ENCODE results near the gene ADGRV1.

DNA sequence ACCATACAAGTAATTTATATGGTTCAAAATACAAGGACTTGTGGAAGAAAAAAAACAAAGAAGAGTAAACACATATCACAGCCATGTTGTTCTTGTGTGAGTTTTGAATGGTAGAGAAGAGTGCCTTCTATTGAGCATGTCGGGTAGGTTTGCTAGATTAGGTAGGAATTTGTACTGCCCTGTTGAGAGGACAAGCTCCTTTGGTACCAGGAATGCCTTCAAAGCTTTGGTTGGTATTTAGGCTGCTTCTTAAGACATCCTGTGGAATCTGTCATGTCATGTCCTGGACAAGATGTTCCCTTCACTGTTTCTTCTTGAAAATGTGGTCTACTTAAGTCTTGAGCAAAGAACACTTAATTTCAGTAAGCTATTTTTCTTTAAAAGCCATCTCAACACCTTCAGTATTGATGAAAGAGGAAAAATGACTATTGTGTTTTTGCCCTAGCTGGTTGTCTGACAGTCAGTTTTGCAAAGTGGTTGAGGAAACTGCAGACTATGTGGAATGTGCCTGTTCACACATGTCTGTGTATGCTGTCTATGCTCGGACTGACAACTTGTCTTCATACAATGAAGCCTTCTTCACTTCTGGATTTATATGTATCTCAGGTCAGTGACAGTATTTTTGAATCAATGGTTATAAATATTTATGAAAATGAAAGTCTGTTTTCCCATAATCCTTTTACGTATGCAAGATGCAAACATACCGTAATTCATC lies 296.9 kb downstream of the ADGRV1 start:
- TF ChIP-seq POLR2AphosphoS5 (IDR thresholded peaks at IDR 0.05; ENCODE audit: borderline replicate concordance, low read depth, low read length) = no peak
- no peak for TF ChIP-seq FOXP2 (optimal IDR thresholded peaks at IDR 0.05; ENCODE audit: control extremely low read depth, extremely low read length, insufficient read depth)
- TF ChIP-seq EZH2 (IDR thresholded peaks at IDR 0.05) = no peak

All from SK-N-MC (cell line).